ENCODE data around the gene DIP2C. TPM values are rescaled to one million over a fixed set of nuclear protein-coding genes. Genes with fewer than 3 reads are reported as not detected.

DIP2C gene
- polyA plus RNA-seq, 1 of the 3 experiments (the other 2 are of a cell fraction) = 8.7 TPM

GRCh38 chr10:685613-686012 lies 3.9 kb downstream of the DIP2C start:
- H3K27ac ChIP-seq (ENCODE audit: low read depth in 2 of 2, low read length in 1 of 2) = no peak overlapping the region
- no peaks in the 10 kb centered on the region for H3K36me3 ChIP-seq (replicated peaks in 1 of 2; ENCODE audit: control insufficient read depth in 1 of 2, insufficient read depth in 2 of 2, low read length in 1 of 2)
- POLR2A ChIA-PET = interaction anchor here (0.8 kb wide), 1 partner anchor 166 kb away, joined by 3 read pairs; no protein-coding TSS in a partner anchor
- no peaks in the 10 kb centered on the region for H3K27me3 ChIP-seq (ENCODE audit: insufficient read depth)
- H3K9me3 ChIP-seq = no peaks in the 10 kb centered on the region
- H3K9ac ChIP-seq = no peak overlapping the region
- no peak for TF ChIP-seq TEAD4 (IDR thresholded peaks at IDR 0.05; ENCODE audit: borderline replicate concordance, insufficient read depth)
- peaks cover 0 to 23% of the 10 kb centered on the region in 2 experiments; a peak in 1 of 4 replicates for H3K4me1 ChIP-seq (ENCODE audit: control insufficient read depth in 1 of 2, insufficient read depth in 2 of 2, low read depth in 1 of 2, low read length in 1 of 2)
- peaks cover 11% of the 10 kb centered on the region for H4K20me1 ChIP-seq (ENCODE audit: insufficient read depth)
- no peak overlapping the region for H3K4me2 ChIP-seq
- no peak overlapping the region for H2AFZ ChIP-seq (ENCODE audit: low read depth)
- H3K79me2 ChIP-seq (ENCODE audit: insufficient read depth) = peaks cover 80% of the 10 kb centered on the region
- H3F3A ChIP-seq (replicated peaks; ENCODE audit: insufficient read depth) = peaks cover 27% of the 10 kb centered on the region
- H3K4me3 ChIP-seq (ENCODE audit: low read depth in 2 of 2, low read length in 1 of 2) = no peak overlapping the region
- WGBS (ENCODE audit: low lambda C conversion rate) = 85% methylated on average over 7 of the region's 7 CpGs
- no peaks in the 10 kb centered on the region for H3K9me2 ChIP-seq
- CTCF ChIA-PET = no interaction called here
- DNase-seq = no peak

DNA sequence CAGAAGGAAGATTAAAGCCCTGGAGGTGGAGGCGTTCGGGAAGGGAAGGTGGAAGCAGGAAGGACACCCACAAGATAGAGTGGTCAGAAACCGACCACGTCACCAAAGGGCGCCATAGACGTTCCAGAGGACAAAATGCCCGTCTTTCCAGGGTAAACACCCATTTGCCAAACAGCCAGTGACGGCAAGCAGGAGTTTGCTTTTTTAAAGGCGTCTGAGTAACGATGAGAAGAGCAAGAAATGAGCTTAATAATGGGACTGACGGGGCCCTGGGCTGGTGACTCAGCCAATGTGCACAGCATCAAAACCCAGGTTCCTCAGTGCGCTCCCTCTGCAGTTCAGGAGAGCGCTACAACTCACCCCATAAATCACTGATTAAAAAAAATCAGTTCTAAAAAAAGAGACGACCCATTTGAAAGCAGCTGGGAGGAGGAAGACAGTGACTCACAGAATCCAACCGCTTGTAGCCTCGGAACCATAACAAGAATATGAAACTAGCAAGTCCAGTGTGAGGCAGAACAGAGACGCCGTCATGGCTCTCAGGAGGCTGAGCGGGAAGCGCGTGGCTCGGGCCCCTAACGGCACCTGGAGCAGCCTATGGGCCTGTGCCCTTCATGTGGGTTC lies 5.9 kb downstream of the DIP2C start:
- Histone ChIP-seq H3K79me2 (ENCODE audit: insufficient read depth) (peaks cover 87% of the 10 kb centered on the region), H4K20me1 (ENCODE audit: insufficient read depth) (peaks cover 22% of the 10 kb centered on the region), H3K9me2 (no peaks in the 10 kb centered on the region), H3K27me3 (ENCODE audit: insufficient read depth) (no peaks in the 10 kb centered on the region), H3K9me3 (no peaks in the 10 kb centered on the region), H3K27ac (ENCODE audit: low read depth in 2 of 2, low read length in 1 of 2) (peak overlapping the region; percentile 89 to 90), H3K4me2 (peak overlapping the region; percentile 78), H3K9ac (peak overlapping the region; percentile 69), H3K4me3 (ENCODE audit: low read depth in 2 of 2, low read length in 1 of 2) (peak overlapping the region; percentile 64 to 69), H3K36me3 (replicated peaks in 1 of 2; ENCODE audit: control insufficient read depth in 1 of 2, insufficient read depth in 2 of 2, low read length in 1 of 2) (no peaks in the 10 kb centered on the region), H2AFZ (ENCODE audit: low read depth) (peak overlapping the region; percentile 41), H3K4me1 (ENCODE audit: control insufficient read depth in 1 of 2, insufficient read depth in 2 of 2, low read depth in 1 of 2, low read length in 1 of 2) (peaks cover 0 to 19% of the 10 kb centered on the region in 2 experiments; a peak in 1 of 4 replicates), H3F3A (replicated peaks; ENCODE audit: insufficient read depth) (peaks cover 27% of the 10 kb centered on the region)
- WGBS (ENCODE audit: low lambda C conversion rate) = 5% methylated on average over 23 of the region's 23 CpGs
- ChIA-PET CTCF (interaction anchor here (1.1 to 1.5 kb wide), 3 partner anchors 167 to 176 kb away, joined by 3 to 4 read pairs (median 3); no protein-coding TSS in a partner anchor), POLR2A (no interaction called here)
- DNase-seq = peak; percentile 86
- TF ChIP-seq, protein P1, sequence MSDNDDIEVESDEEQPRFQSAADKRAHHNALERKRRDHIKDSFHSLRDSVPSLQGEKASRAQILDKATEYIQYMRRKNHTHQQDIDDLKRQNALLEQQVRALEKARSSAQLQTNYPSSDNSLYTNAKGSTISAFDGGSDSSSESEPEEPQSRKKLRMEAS (IDR thresholded peaks at IDR 0.05; ENCODE audit: low read depth) = peak; percentile 76
- peak; percentile 79; the same call in 1 of the 2 replicates for TF ChIP-seq MEF2A (IDR thresholded peaks at IDR 0.05; ENCODE audit: borderline replicate concordance, low read depth)
- TF ChIP-seq FOSL2 (IDR thresholded peaks at IDR 0.05; ENCODE audit: borderline replicate concordance, low read depth) = peak; percentile 69; the same call in 1 of the 2 replicates
- no peak for TF ChIP-seq NFIC (IDR thresholded peaks at IDR 0.05; ENCODE audit: borderline replicate concordance)
- TF ChIP-seq FOXM1 (IDR thresholded peaks at IDR 0.05; ENCODE audit: low read depth) = no peak
- 0 out of 2 replicates have a peak, but pooled peaks have one; percentile 37 for TF ChIP-seq TAF1 (IDR thresholded peaks at IDR 0.05; ENCODE audit: borderline replicate concordance, low read depth, low read length)
- TF ChIP-seq CHD2 (IDR thresholded peaks at IDR 0.05; ENCODE audit: low read length, partially characterized antibody) = peak; percentile 3
- TF ChIP-seq RXRA (IDR thresholded peaks at IDR 0.05; ENCODE audit: borderline replicate concordance, low read depth) = peak; percentile 31; the same call in 1 of the 2 replicates
- peak; percentile 83 for TF ChIP-seq YY1 (IDR thresholded peaks at IDR 0.05; ENCODE audit: low read depth)
- TF ChIP-seq, protein P2, sequence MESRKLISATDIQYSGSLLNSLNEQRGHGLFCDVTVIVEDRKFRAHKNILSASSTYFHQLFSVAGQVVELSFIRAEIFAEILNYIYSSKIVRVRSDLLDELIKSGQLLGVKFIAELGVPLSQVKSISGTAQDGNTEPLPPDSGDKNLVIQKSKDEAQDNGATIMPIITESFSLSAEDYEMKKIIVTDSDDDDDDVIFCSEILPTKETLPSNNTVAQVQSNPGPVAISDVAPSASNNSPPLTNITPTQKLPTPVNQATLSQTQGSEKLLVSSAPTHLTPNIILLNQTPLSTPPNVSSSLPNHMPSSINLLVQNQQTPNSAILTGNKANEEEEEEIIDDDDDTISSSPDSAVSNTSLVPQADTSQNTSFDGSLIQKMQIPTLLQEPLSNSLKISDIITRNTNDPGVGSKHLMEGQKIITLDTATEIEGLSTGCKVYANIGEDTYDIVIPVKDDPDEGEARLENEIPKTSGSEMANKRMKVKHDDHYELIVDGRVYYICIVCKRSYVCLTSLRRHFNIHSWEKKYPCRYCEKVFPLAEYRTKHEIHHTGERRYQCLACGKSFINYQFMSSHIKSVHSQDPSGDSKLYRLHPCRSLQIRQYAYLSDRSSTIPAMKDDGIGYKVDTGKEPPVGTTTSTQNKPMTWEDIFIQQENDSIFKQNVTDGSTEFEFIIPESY (IDR thresholded peaks at IDR 0.05; ENCODE audit: borderline replicate concordance, low read depth) = no peak
- TF ChIP-seq JUND (IDR thresholded peaks at IDR 0.05) = peak; percentile 60
- no peak for TF ChIP-seq USF1 (IDR thresholded peaks at IDR 0.05; ENCODE audit: borderline replicate concordance, low read depth)
- no peak for TF ChIP-seq EZH2phosphoT487 (IDR thresholded peaks at IDR 0.05; ENCODE audit: borderline replicate concordance, low read depth)
- TF ChIP-seq GABPA (IDR thresholded peaks at IDR 0.05; ENCODE audit: low read depth) = peak; percentile 50
- 0 out of 2 replicates have a peak, but pooled peaks have one; percentile 3 for TF ChIP-seq MXI1 (IDR thresholded peaks at IDR 0.05; ENCODE audit: low read depth, low read length)
- no peak for TF ChIP-seq SIN3A (IDR thresholded peaks at IDR 0.05; ENCODE audit: borderline replicate concordance, low read depth, low read length)
- TF ChIP-seq, protein P3, sequence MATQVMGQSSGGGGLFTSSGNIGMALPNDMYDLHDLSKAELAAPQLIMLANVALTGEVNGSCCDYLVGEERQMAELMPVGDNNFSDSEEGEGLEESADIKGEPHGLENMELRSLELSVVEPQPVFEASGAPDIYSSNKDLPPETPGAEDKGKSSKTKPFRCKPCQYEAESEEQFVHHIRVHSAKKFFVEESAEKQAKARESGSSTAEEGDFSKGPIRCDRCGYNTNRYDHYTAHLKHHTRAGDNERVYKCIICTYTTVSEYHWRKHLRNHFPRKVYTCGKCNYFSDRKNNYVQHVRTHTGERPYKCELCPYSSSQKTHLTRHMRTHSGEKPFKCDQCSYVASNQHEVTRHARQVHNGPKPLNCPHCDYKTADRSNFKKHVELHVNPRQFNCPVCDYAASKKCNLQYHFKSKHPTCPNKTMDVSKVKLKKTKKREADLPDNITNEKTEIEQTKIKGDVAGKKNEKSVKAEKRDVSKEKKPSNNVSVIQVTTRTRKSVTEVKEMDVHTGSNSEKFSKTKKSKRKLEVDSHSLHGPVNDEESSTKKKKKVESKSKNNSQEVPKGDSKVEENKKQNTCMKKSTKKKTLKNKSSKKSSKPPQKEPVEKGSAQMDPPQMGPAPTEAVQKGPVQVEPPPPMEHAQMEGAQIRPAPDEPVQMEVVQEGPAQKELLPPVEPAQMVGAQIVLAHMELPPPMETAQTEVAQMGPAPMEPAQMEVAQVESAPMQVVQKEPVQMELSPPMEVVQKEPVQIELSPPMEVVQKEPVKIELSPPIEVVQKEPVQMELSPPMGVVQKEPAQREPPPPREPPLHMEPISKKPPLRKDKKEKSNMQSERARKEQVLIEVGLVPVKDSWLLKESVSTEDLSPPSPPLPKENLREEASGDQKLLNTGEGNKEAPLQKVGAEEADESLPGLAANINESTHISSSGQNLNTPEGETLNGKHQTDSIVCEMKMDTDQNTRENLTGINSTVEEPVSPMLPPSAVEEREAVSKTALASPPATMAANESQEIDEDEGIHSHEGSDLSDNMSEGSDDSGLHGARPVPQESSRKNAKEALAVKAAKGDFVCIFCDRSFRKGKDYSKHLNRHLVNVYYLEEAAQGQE (IDR thresholded peaks at IDR 0.05; ENCODE audit: low read depth, low read length) = peak; percentile 3; the same call in 1 of the 2 replicates
- peak; percentile 47; the same call in 1 of the 2 replicates for TF ChIP-seq POLR2AphosphoS5 (IDR thresholded peaks at IDR 0.05; ENCODE audit: low read depth, low read length)
